Measurements from ENCODE around the gene SMCO4.

DNA sequence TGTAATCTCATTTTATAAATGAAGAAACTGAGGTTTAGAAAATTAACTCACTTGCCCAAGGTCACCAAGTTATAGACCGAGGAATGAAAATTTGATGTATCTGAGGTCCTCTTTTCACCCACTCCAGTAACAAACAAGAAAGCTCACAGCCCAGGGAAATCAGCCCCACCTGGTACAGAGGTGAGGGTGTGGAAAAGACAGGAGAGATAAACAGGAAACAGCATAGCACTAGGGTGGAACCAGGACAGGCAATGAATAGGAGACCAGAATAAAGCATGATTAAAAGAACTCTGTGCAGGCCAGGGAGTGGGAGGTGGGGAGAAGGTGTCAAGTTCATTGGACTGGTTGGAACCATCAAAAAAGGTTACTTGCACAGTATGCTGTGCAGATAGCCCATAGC lies 46.2 kb upstream of the SMCO4 start:
- TF ChIP-seq, protein P1, sequence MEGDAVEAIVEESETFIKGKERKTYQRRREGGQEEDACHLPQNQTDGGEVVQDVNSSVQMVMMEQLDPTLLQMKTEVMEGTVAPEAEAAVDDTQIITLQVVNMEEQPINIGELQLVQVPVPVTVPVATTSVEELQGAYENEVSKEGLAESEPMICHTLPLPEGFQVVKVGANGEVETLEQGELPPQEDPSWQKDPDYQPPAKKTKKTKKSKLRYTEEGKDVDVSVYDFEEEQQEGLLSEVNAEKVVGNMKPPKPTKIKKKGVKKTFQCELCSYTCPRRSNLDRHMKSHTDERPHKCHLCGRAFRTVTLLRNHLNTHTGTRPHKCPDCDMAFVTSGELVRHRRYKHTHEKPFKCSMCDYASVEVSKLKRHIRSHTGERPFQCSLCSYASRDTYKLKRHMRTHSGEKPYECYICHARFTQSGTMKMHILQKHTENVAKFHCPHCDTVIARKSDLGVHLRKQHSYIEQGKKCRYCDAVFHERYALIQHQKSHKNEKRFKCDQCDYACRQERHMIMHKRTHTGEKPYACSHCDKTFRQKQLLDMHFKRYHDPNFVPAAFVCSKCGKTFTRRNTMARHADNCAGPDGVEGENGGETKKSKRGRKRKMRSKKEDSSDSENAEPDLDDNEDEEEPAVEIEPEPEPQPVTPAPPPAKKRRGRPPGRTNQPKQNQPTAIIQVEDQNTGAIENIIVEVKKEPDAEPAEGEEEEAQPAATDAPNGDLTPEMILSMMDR (IDR thresholded peaks at IDR 0.05) = no peak
- no peak for TF ChIP-seq POLR2A (IDR thresholded peaks at IDR 0.05)

Measured in body of pancreas (tissue), 4 donors.